CD14-positive monocyte (primary cell): ENCODE measurements around the gene USP9X. TPM values are rescaled to one million over a fixed set of nuclear protein-coding genes. Genes with fewer than 3 reads are reported as not detected.

Experiments used
- DNase-seq, 3 donors: peaks; one replicate each; pipeline ENCODE4 v3.0.0-alpha.2; 2011 to 2022
- H2AFZ ChIP-seq: 2 replicates; pipeline ENCODE4 v1.6.0; 2012; ENCODE audit warnings: mild to moderate bottlenecking, low read depth, low read length, inconsistent platforms; ENCODE audit not compliant: insufficient read depth, poor library complexity, severe bottlenecking
- H3K27ac ChIP-seq, 2 donors: 1 replicate in 1 of 2; 2 replicates in 1 of 2; pipeline ENCODE4 v1.5.1; 2012 to 2013; ENCODE audit warnings: low read length in 2 of 2, control low read depth in 1 of 2, inconsistent platforms in 1 of 2, low read depth in 1 of 2, mild to moderate bottlenecking in 1 of 2
- H3K27me3 ChIP-seq, 2 donors: one replicate each; pipeline versions ENCODE4 v1.6.0 to v1.6.1; 2011 to 2013; ENCODE audit warnings: low read length in 2 of 2; ENCODE audit not compliant: control insufficient read depth in 2 of 2, insufficient read depth in 2 of 2
- H3K36me3 ChIP-seq, 2 donors: replicated peaks in 1 of 2; 1 replicate in 1 of 2; 2 replicates in 1 of 2; pipeline versions ENCODE4 v1.5.1 to v1.6.1; 2012 to 2013; ENCODE audit warnings: low read length in 2 of 2, control low read depth in 1 of 2, inconsistent platforms in 1 of 2, mild to moderate bottlenecking in 1 of 2; ENCODE audit not compliant: insufficient read depth in 2 of 2, control insufficient read depth in 1 of 2
- H3K4me1 ChIP-seq, 2 donors: 1 replicate in 1 of 2; 2 replicates in 1 of 2; pipeline versions ENCODE4 v1.5.1 to v1.6.1; 2012 to 2013; ENCODE audit warnings: low read length in 2 of 2, control low read depth in 1 of 2, inconsistent platforms in 1 of 2, mild to moderate bottlenecking in 1 of 2, moderate library complexity in 1 of 2; ENCODE audit not compliant: insufficient read depth in 2 of 2, control insufficient read depth in 1 of 2
- H3K4me2 ChIP-seq: replicated peaks from 2 replicates; pipeline ENCODE3; 2012; ENCODE audit warnings: low read length, moderate library complexity, mild to moderate bottlenecking; ENCODE audit not compliant: poor library complexity, severe bottlenecking; ENCODE audit errors: extremely low read depth
- H3K4me3 ChIP-seq, 3 experiments: fragments of 200-600 bp in 1 of 3; sonication (generic) in 1 of 3; replicated peaks in 1 of 3; 1 replicate in 2 of 3; 2 replicates in 1 of 3; pipeline ENCODE4 v1.5.1; 2011 to 2013; ENCODE audit warnings: low read length in 3 of 3, mild to moderate bottlenecking in 3 of 3, control low read depth in 2 of 3, low read depth in 2 of 3, inconsistent platforms in 1 of 3, moderate library complexity in 1 of 3
- H3K79me2 ChIP-seq: 2 replicates; pipeline ENCODE4 v1.6.0; 2012; ENCODE audit warnings: mild to moderate bottlenecking, control low read depth, inconsistent platforms, low read length, moderate library complexity; ENCODE audit not compliant: insufficient read depth
- H3K9ac ChIP-seq: 2 replicates; pipeline ENCODE4 v1.6.0; 2017; ENCODE audit warnings: low read length, mild to moderate bottlenecking; ENCODE audit not compliant: insufficient read depth, poor library complexity, severe bottlenecking
- H3K9me3 ChIP-seq, 2 donors: replicated peaks in 1 of 2; 1 replicate in 1 of 2; 2 replicates in 1 of 2; pipeline versions ENCODE4 v1.5.1 to v1.6.1; 2012 to 2013; ENCODE audit warnings: low read length in 2 of 2, control low read depth in 1 of 2; ENCODE audit not compliant: control insufficient read depth in 1 of 2, insufficient read depth in 1 of 2
- H4K20me1 ChIP-seq: 2 replicates; pipeline ENCODE4 v1.6.0; 2012; ENCODE audit warnings: mild to moderate bottlenecking, low read length, control low read depth, moderate library complexity; ENCODE audit not compliant: insufficient read depth
- H3K27ac Mint-ChIP-seq, 7 donors: one replicate each; pipeline ENCODE4 v1.8.0; 2020; ENCODE audit warnings: mild to moderate bottlenecking in 7 of 7, mixed read lengths in 7 of 7, moderate library complexity in 6 of 7, inconsistent platforms in 2 of 7
- H3K27me3 Mint-ChIP-seq, 3 donors: one replicate each; pipeline ENCODE4 v1.8.0; 2021 to 2022; ENCODE audit warnings: low read depth in 3 of 3, mild to moderate bottlenecking in 3 of 3, mixed read lengths in 3 of 3, moderate library complexity in 3 of 3, inconsistent platforms in 1 of 3
- H3K36me3 Mint-ChIP-seq, 2 donors: one replicate each; pipeline ENCODE4 v1.8.0; 2020; ENCODE audit warnings: mixed read lengths in 2 of 2, inconsistent platforms in 1 of 2, mild to moderate bottlenecking in 1 of 2
- H3K4me1 Mint-ChIP-seq: one replicate; pipeline ENCODE4 v1.8.0; 2020; ENCODE audit warnings: mild to moderate bottlenecking, mixed read lengths
- H3K4me3 Mint-ChIP-seq, 2 donors: one replicate each; pipeline ENCODE4 v1.8.0; 2020; ENCODE audit warnings: mild to moderate bottlenecking in 2 of 2, mixed read lengths in 2 of 2, moderate library complexity in 1 of 2
- H3K9me3 Mint-ChIP-seq, 7 donors: one replicate each; pipeline ENCODE4 v1.8.0; 2020 to 2022; ENCODE audit warnings: mixed read lengths in 7 of 7, mild to moderate bottlenecking in 6 of 7, moderate library complexity in 6 of 7, inconsistent platforms in 2 of 7
- CTCF ChIP-seq: fragments of 200-600 bp; IDR thresholded peaks from one replicate; pipeline ENCODE4 v1.8.0; 2022; ENCODE audit warnings: antibody characterized with exemption, mild to moderate bottlenecking
- WGBS: methylation state at CpG from one replicate; pipeline ENCODE4 v1.1.5; 2013; ENCODE audit warnings: missing lambda C conversion rate; ENCODE audit not compliant: insufficient coverage; 5-methylcytosine and 5-hydroxymethylcytosine counted together
- intact Hi-C, 2 donors: fragments of 100-400 bp; cut with micrococcal nuclease; formaldehyde crosslinking; loops; one replicate each; pipeline versions ENCODE4 v1.15.0 to v1.15.1; 2023
- polyA plus RNA-seq, 3 donors: library from polyadenylated mRNA; depleted of rRNA in 1 of 3; unstranded in 2 of 3; stranded (reverse) in 1 of 3; fragments of 300-500 nt in 2 of 3; fragments of >200 nt in 1 of 3; fragmentation: Illumina TruSeq in 2 of 3; gene quantifications; 1 replicate in 2 of 3; 2 replicates in 1 of 3; pipeline ENCODE4 v1.2.3, GENCODE V29; 2012 to 2021

Gene USP9X
- polyA plus RNA-seq, 3 donors = 8.3 to 16.1 (median 9.6) TPM

GRCh38 chrX:41064018-41064417 is 21.2 kb upstream of the USP9X start:
- Mint-ChIP-seq H3K4me1 (no peaks in the 10 kb centered on the region), H3K36me3 (no peaks in the 10 kb centered on the region), H3K9me3 (peaks cover 0 to 5% (median 0%) of the 10 kb centered on the region in 7 donors), H3K27me3 (peaks cover 1 to 16% (median 2%) of the 10 kb centered on the region in 3 donors), H3K4me3 (no peak overlapping the region), H3K27ac (no peak overlapping the region)
- no peak for DNase-seq
- Histone ChIP-seq H4K20me1 (no peaks in the 10 kb centered on the region), H3K27me3 (no peaks in the 10 kb centered on the region), H3K27ac (no peak overlapping the region), H3K9me3 (no peaks in the 10 kb centered on the region), H2AFZ (no peak overlapping the region), H3K4me1 (no peaks in the 10 kb centered on the region), H3K79me2 (no peaks in the 10 kb centered on the region), H3K36me3 (no peaks in the 10 kb centered on the region), H3K9ac (no peak overlapping the region), H3K4me3 (no peak overlapping the region), H3K4me2 (no peak overlapping the region)
- no peak for TF ChIP-seq CTCF
- intact Hi-C loops = no loop called here
- no CpG with 5 or more reads among the region's 5 CpGs for WGBS

GRCh38 chrX:41066391-41066790 is 18.9 kb upstream of the USP9X start:
- Histone ChIP-seq H3K27ac (no peak overlapping the region), H3K27me3 (no peaks in the 10 kb centered on the region), H3K79me2 (no peaks in the 10 kb centered on the region), H3K9me3 (no peaks in the 10 kb centered on the region), H4K20me1 (no peaks in the 10 kb centered on the region), H3K4me1 (no peaks in the 10 kb centered on the region), H3K9ac (no peak overlapping the region), H3K36me3 (no peaks in the 10 kb centered on the region), H3K4me2 (no peak overlapping the region), H3K4me3 (no peak overlapping the region), H2AFZ (no peak overlapping the region)
- Mint-ChIP-seq H3K27me3 (peaks cover 1 to 20% (median 2%) of the 10 kb centered on the region in 3 donors), H3K27ac (peak overlapping the region in 2 of 7 donors; percentile 18 to 56), H3K4me3 (no peak overlapping the region), H3K9me3 (peaks cover 0 to 9% (median 0%) of the 10 kb centered on the region in 7 donors), H3K4me1 (no peaks in the 10 kb centered on the region), H3K36me3 (no peaks in the 10 kb centered on the region)
- intact Hi-C loops = no loop called here
- DNase-seq = no peak
- no peak for TF ChIP-seq CTCF
- WGBS = no CpG with 5 or more reads among the region's 1 CpG
